Breast epithelium (tissue), 3 donors: ENCODE measurements around the gene TMTC2.

ENCODE experiments used
- CTCF ChIP-seq, 3 donors: fragments of 450-650 bp; IDR thresholded peaks; one replicate each; pipeline ENCODE4 v1.5.1; 2016 to 2017; ENCODE audit warnings: antibody characterized with exemption in 3 of 3, mild to moderate bottlenecking in 3 of 3, moderate library complexity in 3 of 3
- POLR2A ChIP-seq: fragments of 450-650 bp; IDR thresholded peaks from one replicate; pipeline ENCODE4 v1.6.1; 2016; ENCODE audit warnings: antibody characterized with exemption, mild to moderate bottlenecking, moderate library complexity
- POLR2AphosphoS5 ChIP-seq, 3 donors: sonication (generic); formaldehyde crosslinking; IDR thresholded peaks; one replicate each; pipeline ENCODE4 v1.6.1; 2017; ENCODE audit warnings: antibody characterized with exemption in 3 of 3

- TF ChIP-seq CTCF (IDR thresholded peaks at IDR 0.05) (no peak), POLR2A (no peak), POLR2AphosphoS5 (IDR thresholded peaks at IDR 0.05) (no peak)
Observed at GRCh38 chr12:82931349-82932116, 244.8 kb downstream of the TMTC2 start.
